H9 (cell line): ENCODE data around the gene GJA10. TPM values are rescaled to one million over a fixed set of nuclear protein-coding genes. Genes with fewer than 3 reads are reported as not detected.

ENCODE experiments used
- DNase-seq: peaks from one replicate; pipeline ENCODE4 v3.0.0-alpha.2; 2017
- H2AFZ ChIP-seq: one replicate; pipeline ENCODE4 v1.6.1; 2013; ENCODE audit warnings: mild to moderate bottlenecking, low read length, control low read depth, moderate library complexity
- H2AK5ac ChIP-seq: 2 replicates; pipeline ENCODE4 v1.6.1; 2013; ENCODE audit warnings: low read length, control low read depth, mixed read lengths; ENCODE audit not compliant: insufficient read length
- H2BK120ac ChIP-seq: one replicate; pipeline ENCODE4 v1.6.1; 2013; ENCODE audit warnings: low read depth, mild to moderate bottlenecking, low read length, control low read depth, inconsistent platforms; ENCODE audit not compliant: poor library complexity, severe bottlenecking
- H2BK12ac ChIP-seq: 2 replicates; pipeline ENCODE4 v1.6.1; 2013; ENCODE audit warnings: low read length, control low read depth, mixed read lengths, low read depth; ENCODE audit not compliant: insufficient read length
- H2BK15ac ChIP-seq: 2 replicates; pipeline ENCODE4 v1.6.1; 2013; ENCODE audit warnings: low read depth, low read length, control low read depth
- H2BK20ac ChIP-seq: one replicate; pipeline ENCODE4 v1.6.1; 2013; ENCODE audit warnings: low read depth, mild to moderate bottlenecking, low read length, control low read depth, inconsistent platforms; ENCODE audit not compliant: poor library complexity, severe bottlenecking
- H2BK5ac ChIP-seq: 2 replicates; pipeline ENCODE4 v1.6.1; 2013; ENCODE audit warnings: low read length, control low read depth, mixed read lengths; ENCODE audit not compliant: insufficient read length
- H3K14ac ChIP-seq: 2 replicates; pipeline ENCODE4 v1.6.1; 2013; ENCODE audit warnings: low read length, control low read depth; ENCODE audit not compliant: insufficient read depth
- H3K18ac ChIP-seq: 2 replicates; pipeline ENCODE4 v1.6.1; 2013; ENCODE audit warnings: low read depth, mild to moderate bottlenecking, mixed read lengths, low read length, control low read depth; ENCODE audit not compliant: insufficient read length
- H3K23ac ChIP-seq: 2 replicates; pipeline ENCODE4 v1.6.1; 2013; ENCODE audit warnings: low read length, control low read depth, mixed read lengths, low read depth; ENCODE audit not compliant: insufficient read length
- H3K23me2 ChIP-seq: 2 replicates; pipeline ENCODE4 v1.6.1; 2013; ENCODE audit warnings: low read depth, mild to moderate bottlenecking, mixed read lengths, low read length, control low read depth; ENCODE audit not compliant: insufficient read length, poor library complexity, severe bottlenecking
- H3K27ac ChIP-seq: 2 replicates; pipeline ENCODE4 v1.5.1; 2013; ENCODE audit warnings: low read length, control low read depth, mixed read lengths, low read depth; ENCODE audit not compliant: insufficient read length
- H3K27me3 ChIP-seq: 2 replicates; pipeline ENCODE4 v1.6.1; 2013; ENCODE audit warnings: low read length, control low read depth, inconsistent platforms; ENCODE audit not compliant: insufficient read depth
- H3K4ac ChIP-seq: 2 replicates; pipeline ENCODE4 v1.6.1; 2013; ENCODE audit warnings: low read depth, mild to moderate bottlenecking, control low read depth, inconsistent platforms, low read length, moderate library complexity
- H3K4me1 ChIP-seq: 2 replicates; pipeline ENCODE4 v1.6.1; 2013; ENCODE audit warnings: low read length, control low read depth, inconsistent platforms; ENCODE audit not compliant: insufficient read depth
- H3K4me2 ChIP-seq: 2 replicates; pipeline ENCODE4 v1.6.1; 2013; ENCODE audit warnings: low read length, control low read depth, mixed read lengths; ENCODE audit not compliant: insufficient read length, insufficient read depth
- H3K56ac ChIP-seq: 2 replicates; pipeline ENCODE4 v1.6.1; 2013; ENCODE audit warnings: low read depth, mild to moderate bottlenecking, mixed read lengths, low read length, control low read depth; ENCODE audit not compliant: insufficient read length
- H3K79me1 ChIP-seq: 2 replicates; pipeline ENCODE4 v1.6.1; 2013; ENCODE audit warnings: low read depth, mild to moderate bottlenecking, moderate library complexity, low read length, control low read depth, inconsistent platforms; ENCODE audit not compliant: insufficient read depth, poor library complexity, severe bottlenecking
- H3K79me2 ChIP-seq: 2 replicates; pipeline ENCODE4 v1.6.1; 2013; ENCODE audit warnings: low read length, control low read depth, inconsistent platforms; ENCODE audit not compliant: insufficient read depth
- H3K9ac ChIP-seq: 2 replicates; pipeline ENCODE4 v1.6.1; 2013; ENCODE audit warnings: low read length, control low read depth, mixed read lengths; ENCODE audit not compliant: insufficient read length; ENCODE audit errors: extremely low read depth
- H3K9me3 ChIP-seq: one replicate; pipeline ENCODE4 v1.6.1; 2013; ENCODE audit warnings: low read depth, low read length, inconsistent platforms; ENCODE audit not compliant: control insufficient read depth
- H3T11ph ChIP-seq: one replicate; pipeline ENCODE4 v1.6.1; 2013; ENCODE audit warnings: mild to moderate bottlenecking, low read length, control low read depth, inconsistent platforms
- H4K20me1 ChIP-seq: one replicate; pipeline ENCODE4 v1.6.1; 2013; ENCODE audit not compliant: control insufficient read depth, insufficient read length, insufficient read depth
- H4K5ac ChIP-seq: 2 replicates; pipeline ENCODE4 v1.6.1; 2013; ENCODE audit warnings: low read depth, mild to moderate bottlenecking, mixed read lengths, low read length, control low read depth; ENCODE audit not compliant: insufficient read length
- H4K8ac ChIP-seq: replicated peaks from 2 replicates; pipeline ENCODE4 v1.6.1; 2013; ENCODE audit warnings: low read length, control low read depth, mixed read lengths, low read depth; ENCODE audit not compliant: insufficient read length
- H4K91ac ChIP-seq: 2 replicates; pipeline ENCODE4 v1.6.1; 2013; ENCODE audit warnings: low read depth, mild to moderate bottlenecking, moderate library complexity, mixed read lengths, low read length, control low read depth; ENCODE audit not compliant: insufficient read length
- H3K27ac Mint-ChIP-seq, 3 experiments: 2 replicates in 2 of 3; 3 replicates in 1 of 3; pipeline ENCODE4 v1.8.0; 2020 to 2021; ENCODE audit warnings: mixed read lengths in 3 of 3, mild to moderate bottlenecking in 1 of 3, moderate library complexity in 1 of 3
- H3K27me3 Mint-ChIP-seq: 2 replicates; pipeline ENCODE4 v1.8.0; 2021; ENCODE audit warnings: low read depth, mild to moderate bottlenecking, moderate library complexity, mixed read lengths
- H3K36me3 Mint-ChIP-seq, 3 experiments: 2 replicates in 2 of 3; 3 replicates in 1 of 3; pipeline ENCODE4 v1.8.0; 2020 to 2021; ENCODE audit warnings: low read depth in 3 of 3, mixed read lengths in 3 of 3; ENCODE audit not compliant: insufficient read depth in 1 of 3
- H3K4me1 Mint-ChIP-seq, 2 experiments: 2 replicates each; pipeline ENCODE4 v1.8.0; 2020; ENCODE audit warnings: mixed read lengths in 2 of 2
- H3K4me3 Mint-ChIP-seq, 2 experiments: 2 replicates in 1 of 2; 3 replicates in 1 of 2; pipeline ENCODE4 v1.8.0; 2020 to 2021; ENCODE audit warnings: mild to moderate bottlenecking in 2 of 2, mixed read lengths in 2 of 2, moderate library complexity in 1 of 2
- H3K9me3 Mint-ChIP-seq, 2 experiments: 2 replicates in 1 of 2; 3 replicates in 1 of 2; pipeline ENCODE4 v1.8.0; 2020; ENCODE audit warnings: mild to moderate bottlenecking in 2 of 2, mixed read lengths in 2 of 2, moderate library complexity in 1 of 2
- CTCF ChIP-seq: fragments of 200-600 bp; sonication (generic); conservative IDR thresholded peaks from 3 replicates; pipeline ENCODE4 v1.8.0; 2021; ENCODE audit warnings: antibody characterized with exemption, mild to moderate bottlenecking
- WGBS: extraction: QIAGEN DNeasy Blood & Tissue Kit; methylation state at CpG from one replicate; pipeline ENCODE4 v1.1.7; 2013; ENCODE audit warnings: missing lambda C conversion rate, low lambda C conversion rate, mixed read lengths; ENCODE audit not compliant: insufficient read length; ENCODE audit errors: extremely low coverage; 5-methylcytosine and 5-hydroxymethylcytosine counted together
- total RNA-seq: library from RNA; stranded (reverse); gene quantifications from 2 replicates; pipeline ENCODE4 v1.2.1, GENCODE V29; 2021

GJA10 gene
- total RNA-seq, 1 experiment from 2014 or later: not detected

DNA sequence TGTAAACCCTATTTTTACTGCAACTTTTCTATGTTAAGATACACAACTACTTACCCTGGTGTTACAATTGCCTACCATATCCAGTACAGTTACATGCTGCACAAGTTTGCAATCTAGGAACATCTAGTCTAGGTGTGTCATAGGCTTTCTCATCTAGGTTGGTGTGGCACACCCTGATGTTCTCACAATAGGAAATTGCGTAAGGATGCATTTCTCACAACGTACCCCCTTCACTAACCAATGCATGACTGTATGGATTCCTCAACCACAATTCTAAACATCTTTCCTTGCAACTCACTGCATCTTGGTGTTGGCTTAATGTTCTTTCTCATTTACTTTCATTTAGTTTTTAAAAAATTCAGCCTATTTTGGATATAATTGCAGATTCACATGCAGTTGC is 31.6 kb downstream of the GJA10 start:
- Histone ChIP-seq H3K9me3 (no peaks in the 10 kb centered on the region), H2BK20ac (no peak overlapping the region), H2BK120ac (no peak overlapping the region), H3K56ac (no peak overlapping the region), H3K4ac (no peak overlapping the region), H3K79me2 (no peaks in the 10 kb centered on the region), H3K18ac (no peak overlapping the region), H3K23ac (no peak overlapping the region), H3K9ac (no peak overlapping the region), H3K27ac (no peak overlapping the region), H3T11ph (no peak overlapping the region), H4K8ac (no peak overlapping the region), H4K91ac (no peak overlapping the region), H2AFZ (no peak overlapping the region), H2BK12ac (no peak overlapping the region), H3K79me1 (no peaks in the 10 kb centered on the region), H3K23me2 (no peaks in the 10 kb centered on the region), H2BK5ac (no peak overlapping the region), H3K27me3 (no peaks in the 10 kb centered on the region), H3K4me1 (no peaks in the 10 kb centered on the region), H3K14ac (no peak overlapping the region), H4K20me1 (no peaks in the 10 kb centered on the region), H3K4me2 (no peak overlapping the region), H4K5ac (no peak overlapping the region), H2BK15ac (no peak overlapping the region), H2AK5ac (no peak overlapping the region)
- H3K27me3 Mint-ChIP-seq: no peaks in the 10 kb centered on the region
- no peak for TF ChIP-seq CTCF
- WGBS: no CpG with 5 or more reads among the region's 2 CpGs
- H3K9me3 Mint-ChIP-seq: no peaks in the 10 kb centered on the region; a peak in 1 of 5 replicates
- no peak overlapping the region for H3K4me3 Mint-ChIP-seq
- H3K4me1 Mint-ChIP-seq: peaks cover 14 to 28% of the 10 kb centered on the region in 2 experiments
- no peak overlapping the region for H3K27ac Mint-ChIP-seq
- no peaks in the 10 kb centered on the region for H3K36me3 Mint-ChIP-seq
- DNase-seq: no peak
